ENCODE results near the gene ERG.

The ERG gene

GRCh38 chr21:38439957-38440356 is 58.3 kb downstream of the ERG start:
- no peak for DNase-seq (ENCODE audit: low read depth)
- in situ Hi-C loops (cut with HindIII; ENCODE audit: low sequenced_read_pairs): no loop called here
- no peak overlapping the region for H3K4me3 ChIP-seq (ENCODE audit: low read depth, low read length)
- TF ChIP-seq CTCF (IDR thresholded peaks at IDR 0.05; ENCODE audit: low read depth, low read length, missing control alignments): no peak

GRCh38 chr21:38439426-38439825 is 58.9 kb downstream of the ERG start:
- TF ChIP-seq CTCF (IDR thresholded peaks at IDR 0.05; ENCODE audit: low read depth, low read length, missing control alignments): no peak
- H3K4me3 ChIP-seq (ENCODE audit: low read depth, low read length): no peak overlapping the region
- in situ Hi-C loops (cut with HindIII; ENCODE audit: low sequenced_read_pairs): no loop called here
- DNase-seq (ENCODE audit: low read depth): peak; percentile 70

DNA sequence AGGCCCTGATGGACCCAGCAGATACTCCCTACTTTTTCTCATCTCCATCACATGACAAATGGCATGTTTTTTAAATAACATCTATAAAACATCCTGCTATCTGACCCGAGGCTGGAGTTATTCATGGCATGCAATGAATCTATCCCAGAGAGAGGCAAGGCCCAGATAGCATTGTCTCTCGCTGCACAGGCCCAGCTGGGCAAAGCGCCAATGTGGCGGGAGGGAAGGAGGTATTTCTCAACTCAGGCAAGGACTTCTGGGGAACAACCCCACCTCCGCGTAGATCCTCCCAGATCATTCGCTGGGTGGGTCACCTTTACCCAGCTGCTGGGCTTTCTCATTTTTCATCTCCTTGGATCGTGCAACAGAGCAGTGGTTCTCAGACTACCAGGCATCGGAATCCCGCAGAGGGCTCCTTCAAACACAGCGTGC is 59.8 kb downstream of the ERG start:
- TF ChIP-seq CTCF (IDR thresholded peaks at IDR 0.05; ENCODE audit: low read depth, low read length, missing control alignments): no peak
- no peak overlapping the region for H3K4me3 ChIP-seq (ENCODE audit: low read depth, low read length)
- DNase-seq (ENCODE audit: low read depth): peak; percentile 50
- in situ Hi-C loops (cut with HindIII; ENCODE audit: low sequenced_read_pairs): no loop called here

DNA sequence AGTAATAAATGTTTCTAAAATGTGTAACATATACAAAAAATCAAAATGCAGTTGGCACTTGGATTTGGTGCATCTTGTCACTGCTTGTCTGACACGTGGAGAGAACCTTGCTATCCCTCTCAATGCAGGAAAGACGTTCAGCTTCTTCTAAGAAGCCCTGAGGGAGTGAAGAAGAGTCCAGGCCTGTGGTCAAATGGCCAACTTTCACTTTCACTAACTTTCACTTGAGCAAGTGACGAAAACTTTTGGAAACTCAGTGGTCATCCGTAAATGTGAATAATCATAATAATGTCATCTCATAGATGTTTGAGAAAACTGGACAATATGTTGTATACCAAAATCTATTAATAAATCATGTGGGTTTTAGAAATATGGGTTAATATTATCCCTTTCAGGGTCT is 61.9 kb downstream of the ERG start:
- H3K4me3 ChIP-seq (ENCODE audit: low read depth, low read length): no peak overlapping the region
- DNase-seq (ENCODE audit: low read depth): no peak
- in situ Hi-C loops (cut with HindIII; ENCODE audit: low sequenced_read_pairs): no loop called here
- TF ChIP-seq CTCF (IDR thresholded peaks at IDR 0.05; ENCODE audit: low read depth, low read length, missing control alignments): no peak

GRCh38 chr21:38434913-38435533 is 63.3 kb downstream of the ERG start:
- peak; percentile 72 for DNase-seq (ENCODE audit: low read depth)
- in situ Hi-C loops (cut with HindIII; ENCODE audit: low sequenced_read_pairs): no loop called here
- H3K4me3 ChIP-seq (ENCODE audit: low read depth, low read length): no peak overlapping the region
- no peak for TF ChIP-seq CTCF (IDR thresholded peaks at IDR 0.05; ENCODE audit: low read depth, low read length, missing control alignments)

DNA sequence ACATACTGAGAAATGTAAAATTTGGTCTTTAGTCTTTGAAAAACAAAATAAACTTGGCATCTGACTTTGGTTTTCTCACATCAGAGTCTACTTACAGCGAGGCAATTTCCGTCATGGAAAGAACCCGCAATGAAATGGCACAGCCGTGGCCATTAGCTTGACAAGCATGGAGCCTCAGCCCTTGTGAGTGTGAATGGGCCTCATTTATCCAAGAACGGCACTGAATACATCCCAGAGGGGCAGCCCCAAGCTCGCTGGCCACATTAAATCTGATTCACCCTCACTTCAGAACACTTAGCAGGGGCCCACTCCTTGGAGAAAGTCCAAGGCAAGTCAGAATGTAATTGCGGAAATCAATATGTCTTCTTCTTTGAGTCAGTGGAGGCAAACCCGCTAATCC is 64.8 kb downstream of the ERG start:
- in situ Hi-C loops (cut with HindIII; ENCODE audit: low sequenced_read_pairs): no loop called here
- H3K4me3 ChIP-seq (ENCODE audit: low read depth, low read length): no peak overlapping the region
- no peak for DNase-seq (ENCODE audit: low read depth)
- no peak for TF ChIP-seq CTCF (IDR thresholded peaks at IDR 0.05; ENCODE audit: low read depth, low read length, missing control alignments)

Measured in astrocyte of the cerebellum (primary cell).